KOPT-K1 (cell line): Measurements from ENCODE around the gene FOXP1.

ENCODE experiments used
- H3K27ac ChIP-seq: fragments of 200-600 bp; sonication (generic); 2 replicates; pipeline ENCODE4 v1.5.1; 2016; ENCODE audit warnings: antibody characterized with exemption, mild to moderate bottlenecking, low read depth, low read length; ENCODE audit not compliant: poor library complexity, severe bottlenecking
- H3K36me3 ChIP-seq: fragments of 200-600 bp; sonication (generic); 2 replicates; pipeline ENCODE4 v1.5.1; 2017; ENCODE audit warnings: antibody characterized with exemption, mild to moderate bottlenecking, low read length, moderate library complexity; ENCODE audit not compliant: insufficient read depth
- H3K9me3 ChIP-seq: fragments of 200-600 bp; sonication (generic); 2 replicates; pipeline ENCODE4 v1.5.1; 2017; ENCODE audit warnings: antibody characterized with exemption, low read length, mild to moderate bottlenecking; ENCODE audit not compliant: insufficient read depth, poor library complexity, severe bottlenecking

FOXP1 gene

DNA sequence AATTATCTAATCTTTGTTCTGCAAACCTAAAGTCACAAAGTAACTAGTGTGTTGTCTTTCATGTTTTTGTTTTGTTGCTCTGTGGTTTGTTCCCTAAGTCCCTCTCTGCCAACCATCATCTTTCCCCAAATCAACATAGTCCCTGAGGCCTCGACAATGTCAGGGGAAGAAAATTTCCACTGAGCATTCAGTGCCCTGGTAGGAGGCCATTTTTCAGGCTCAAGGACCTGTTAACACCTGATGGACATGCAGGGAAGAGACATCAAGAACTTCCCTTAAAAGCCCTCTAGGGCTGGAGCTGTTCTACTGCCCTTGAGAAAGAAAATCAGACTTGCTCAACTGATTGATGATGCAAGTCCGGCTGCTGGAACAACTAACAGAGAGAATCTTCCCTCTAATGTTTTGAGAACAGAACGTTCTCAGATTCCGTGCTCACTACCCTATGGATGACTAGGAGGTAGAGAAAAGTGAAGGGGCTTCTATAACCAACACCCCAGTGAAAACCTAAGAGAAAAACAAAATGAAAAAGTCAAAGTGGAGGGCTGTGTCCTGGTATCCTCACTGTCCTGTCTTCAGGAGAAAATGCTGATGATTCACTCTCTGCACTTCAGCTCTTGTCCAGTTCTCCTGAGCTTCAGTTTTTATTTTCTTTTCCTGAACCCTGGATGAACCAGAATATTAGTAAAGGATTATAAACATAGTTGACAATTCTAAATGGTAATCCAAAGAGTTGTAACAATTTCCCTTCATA, 373.1 kb downstream of the FOXP1 start:
- Histone ChIP-seq H3K27ac (no peak overlapping the region), H3K36me3 (no peaks in the 10 kb centered on the region), H3K9me3 (no peaks in the 10 kb centered on the region)

DNA sequence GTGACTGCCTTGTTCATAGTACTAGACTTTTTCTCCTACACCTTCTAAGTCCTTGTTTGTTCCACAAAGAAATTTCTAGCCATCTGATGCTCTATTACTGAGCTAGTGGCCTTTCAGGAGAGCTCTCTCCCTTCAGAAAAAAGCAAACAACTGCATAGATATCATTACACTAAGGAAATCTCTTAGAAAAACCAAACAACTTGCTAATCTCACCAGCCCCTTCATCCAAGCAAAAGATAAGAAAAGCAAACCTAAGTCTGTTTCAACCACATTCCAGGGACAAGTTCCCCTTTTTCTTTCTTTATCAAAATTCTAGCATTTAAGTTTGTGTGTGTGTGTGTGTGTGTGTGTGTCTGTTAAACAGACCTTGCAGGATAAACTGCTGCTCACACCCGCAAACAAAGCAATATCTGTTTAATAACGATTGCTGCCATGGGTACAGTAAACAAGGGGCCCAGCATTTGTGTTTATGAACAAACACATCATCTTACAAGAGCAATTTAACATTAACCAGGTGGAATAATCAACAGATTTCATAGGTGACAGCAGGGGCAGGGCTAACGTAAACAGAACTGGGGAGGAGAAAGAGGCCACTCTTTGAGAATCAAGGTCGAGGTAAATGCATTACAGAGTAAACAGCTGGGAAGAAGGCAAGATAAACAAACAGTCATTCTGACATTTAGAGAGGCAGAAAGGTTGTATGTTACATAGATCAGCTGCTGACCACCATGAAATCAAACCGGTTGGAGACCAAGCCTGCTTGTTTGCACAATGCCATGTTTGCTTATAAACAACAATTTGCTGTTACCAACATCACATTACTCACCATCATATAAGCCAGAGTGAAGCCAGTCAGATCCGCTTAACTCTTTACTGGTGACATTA, 375.1 kb downstream of the FOXP1 start:
- no peaks in the 10 kb centered on the region for H3K36me3 ChIP-seq
- no peak overlapping the region for H3K27ac ChIP-seq
- no peaks in the 10 kb centered on the region for H3K9me3 ChIP-seq

DNA sequence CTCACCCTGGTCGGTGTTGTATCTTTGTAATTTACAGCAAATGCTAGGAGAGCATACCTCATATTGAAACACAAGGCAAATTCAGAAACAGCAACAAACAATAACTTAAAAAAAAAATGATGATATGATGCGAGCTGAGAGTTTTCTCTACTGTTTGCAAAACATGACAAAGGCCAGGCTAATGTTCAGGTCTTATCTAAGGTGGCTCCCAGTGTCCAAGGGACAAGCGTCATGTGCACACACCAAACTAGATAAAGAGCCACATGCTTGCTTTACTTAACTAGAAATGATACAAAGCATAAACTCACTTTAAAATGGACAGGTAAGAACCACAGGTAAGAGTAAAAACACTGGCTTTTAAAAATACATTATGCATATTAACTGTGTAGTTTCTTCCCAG, 375.9 kb downstream of the FOXP1 start:
- no peaks in the 10 kb centered on the region for H3K9me3 ChIP-seq
- no peak overlapping the region for H3K27ac ChIP-seq
- no peaks in the 10 kb centered on the region for H3K36me3 ChIP-seq

DNA sequence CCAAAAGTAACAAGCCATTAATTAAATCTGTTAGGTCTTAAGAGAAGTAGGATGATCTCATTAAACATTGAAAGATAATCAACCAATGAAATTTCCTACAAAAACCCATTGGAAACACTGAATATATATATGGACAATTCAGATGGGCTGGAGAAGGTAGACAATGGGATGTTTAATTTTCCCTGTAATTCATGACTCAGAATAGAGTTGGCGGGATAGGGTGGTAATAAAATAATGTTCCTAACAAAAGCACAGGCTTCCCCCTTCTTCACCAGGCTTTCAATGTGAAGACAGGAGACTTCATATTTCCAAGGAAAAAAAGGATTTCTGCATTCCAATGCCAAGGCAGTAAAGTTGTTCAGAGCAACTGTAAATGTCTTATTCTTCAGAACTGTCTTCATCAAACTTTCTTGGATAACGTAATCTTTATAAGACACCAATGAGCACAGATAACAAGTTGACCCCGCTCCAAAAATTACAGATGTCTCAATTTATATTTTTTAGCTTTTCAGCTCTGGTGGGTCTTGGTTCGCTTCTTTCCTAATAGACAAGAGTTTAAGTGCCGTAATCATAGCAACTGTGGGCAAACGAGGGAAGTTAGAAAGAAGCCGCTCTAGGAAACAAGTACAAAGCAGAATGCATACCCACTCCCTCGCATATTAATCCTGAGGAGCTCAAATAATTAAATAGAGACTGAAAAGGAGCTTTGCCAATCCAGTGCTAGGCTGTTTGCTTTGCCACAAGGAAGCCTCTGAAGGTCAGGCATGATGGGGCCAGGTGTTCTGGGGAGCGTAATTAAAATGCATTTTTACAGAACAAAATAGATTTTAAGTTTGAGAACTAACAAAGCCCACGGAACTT, 377.0 kb downstream of the FOXP1 start:
- Histone ChIP-seq H3K36me3 (no peaks in the 10 kb centered on the region), H3K27ac (no peak overlapping the region), H3K9me3 (no peaks in the 10 kb centered on the region)

DNA sequence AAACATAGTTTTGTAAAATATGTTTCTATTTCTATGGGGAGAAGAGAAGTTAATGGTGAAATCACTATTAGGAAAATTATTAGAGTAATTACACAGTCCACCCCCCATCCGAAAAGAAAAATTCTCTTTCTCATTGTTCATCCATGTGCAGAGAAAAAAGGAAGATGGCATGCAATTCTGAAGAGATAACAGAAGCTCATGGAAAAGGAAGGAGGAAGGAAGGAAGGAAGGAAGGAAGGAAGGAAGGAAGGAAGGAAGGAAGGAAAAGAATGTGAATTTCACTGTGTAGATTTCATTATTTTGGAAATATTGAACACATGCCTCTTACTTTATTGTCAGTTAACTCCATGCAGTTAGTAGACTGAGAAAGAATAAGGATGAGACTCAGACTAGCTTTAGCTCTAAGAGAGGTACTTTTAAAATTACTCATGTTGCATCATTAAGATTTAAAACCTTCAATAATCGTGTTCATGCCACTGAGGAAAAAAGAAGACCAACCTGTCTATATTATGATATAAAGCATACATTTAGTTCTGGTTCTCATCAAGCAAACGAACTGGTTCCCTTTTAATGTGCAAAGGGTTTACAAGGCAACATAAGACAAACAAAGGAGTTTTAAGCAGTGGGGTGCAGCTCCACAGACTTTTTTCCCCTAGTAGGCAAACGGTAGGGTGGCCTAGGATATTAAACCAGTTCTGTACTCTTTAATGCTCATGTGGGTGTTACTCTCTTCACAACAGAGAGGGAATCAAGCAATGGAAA, 379.6 kb downstream of the FOXP1 start:
- no peak overlapping the region for H3K27ac ChIP-seq
- H3K9me3 ChIP-seq: no peaks in the 10 kb centered on the region
- no peaks in the 10 kb centered on the region for H3K36me3 ChIP-seq

DNA sequence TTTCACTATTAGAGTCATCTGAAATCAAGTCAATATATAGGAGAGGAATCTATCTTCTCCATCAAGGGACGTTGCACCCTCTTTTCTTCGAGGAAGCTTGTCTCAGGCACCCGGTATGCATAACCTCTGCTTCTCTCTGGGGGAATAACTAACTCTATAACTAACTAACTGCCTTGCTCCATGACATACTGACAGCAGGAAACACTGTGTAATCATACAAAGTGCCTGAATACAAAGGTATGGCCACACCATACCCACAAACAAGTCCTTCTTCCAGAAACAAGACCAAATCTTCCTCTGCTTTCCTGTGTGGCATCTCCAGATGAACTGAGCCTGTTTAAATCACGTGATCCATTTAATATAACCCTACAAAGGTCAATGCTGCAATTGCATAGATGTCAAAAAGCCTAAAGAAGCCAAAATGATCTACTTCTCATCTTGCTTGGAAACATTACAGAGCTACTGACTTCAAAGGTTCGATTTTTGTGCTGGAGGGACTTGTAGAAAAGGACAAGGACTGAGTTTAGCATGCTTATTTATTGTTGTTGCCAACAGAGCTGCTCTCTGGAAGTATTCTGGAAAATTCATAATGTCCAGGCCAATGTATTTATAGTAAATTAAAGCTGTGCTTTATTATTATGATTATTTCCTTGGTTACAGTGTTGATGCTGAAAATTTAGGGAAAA, 380.5 kb downstream of the FOXP1 start:
- Histone ChIP-seq H3K27ac (no peak overlapping the region), H3K36me3 (no peaks in the 10 kb centered on the region), H3K9me3 (no peaks in the 10 kb centered on the region)

DNA sequence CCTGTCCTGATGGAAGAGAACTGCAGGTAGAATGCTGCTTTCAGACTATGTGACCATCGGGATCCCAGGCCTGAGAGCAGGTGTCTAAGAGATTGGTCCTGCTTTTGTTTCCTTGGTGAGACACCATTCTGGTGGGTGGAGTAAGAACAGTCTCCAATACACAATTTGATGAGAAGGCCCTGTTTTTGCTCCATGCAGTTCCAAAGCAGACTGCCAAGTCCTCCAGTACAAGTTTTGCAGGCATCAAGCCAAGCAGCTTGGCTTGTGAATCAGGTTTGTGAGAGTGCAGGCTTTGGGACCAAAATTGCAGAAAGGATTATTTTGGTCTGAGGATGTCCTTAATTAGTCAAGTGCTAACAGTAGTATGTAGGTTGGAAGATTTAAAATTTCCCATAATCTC, 381.6 kb downstream of the FOXP1 start:
- no peaks in the 10 kb centered on the region for H3K9me3 ChIP-seq
- H3K27ac ChIP-seq: no peak overlapping the region
- H3K36me3 ChIP-seq: no peaks in the 10 kb centered on the region

DNA sequence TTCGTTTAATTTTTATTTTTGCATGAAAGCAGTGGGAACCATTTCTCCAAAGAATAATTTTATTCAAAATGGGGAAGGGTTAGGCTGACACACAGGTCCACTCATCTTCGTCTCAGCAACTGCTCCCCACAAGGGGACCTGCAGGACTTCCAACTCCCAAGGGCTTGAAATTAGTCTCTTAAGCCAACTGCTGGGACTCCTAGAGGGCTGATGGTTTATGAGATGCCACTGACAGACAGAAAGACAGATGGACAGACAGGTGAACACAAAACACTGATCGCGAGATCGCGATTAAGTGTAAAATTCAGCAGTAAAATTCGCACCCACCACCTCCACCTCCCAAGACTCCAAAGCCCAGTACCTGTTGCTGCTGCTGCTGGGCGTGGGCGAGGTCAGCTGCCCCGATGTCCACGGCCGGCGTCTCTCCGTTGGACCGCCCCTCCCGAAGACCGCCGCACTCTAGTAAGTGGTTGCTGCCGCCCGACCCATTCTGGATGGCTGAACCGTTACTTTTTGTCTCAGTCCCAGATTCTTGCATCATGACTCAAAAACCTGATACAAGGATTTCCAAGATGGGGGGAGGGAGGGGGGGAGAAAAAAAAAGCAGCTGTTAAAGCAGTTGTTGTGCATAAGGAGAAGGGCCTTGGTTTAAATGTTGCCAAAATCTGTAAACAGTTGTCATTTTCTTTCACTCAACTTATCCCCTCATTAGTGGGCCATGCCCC, 385.5 kb downstream of the FOXP1 start:
- Histone ChIP-seq H3K36me3 (no peaks in the 10 kb centered on the region), H3K9me3 (no peaks in the 10 kb centered on the region), H3K27ac (no peak overlapping the region)

DNA sequence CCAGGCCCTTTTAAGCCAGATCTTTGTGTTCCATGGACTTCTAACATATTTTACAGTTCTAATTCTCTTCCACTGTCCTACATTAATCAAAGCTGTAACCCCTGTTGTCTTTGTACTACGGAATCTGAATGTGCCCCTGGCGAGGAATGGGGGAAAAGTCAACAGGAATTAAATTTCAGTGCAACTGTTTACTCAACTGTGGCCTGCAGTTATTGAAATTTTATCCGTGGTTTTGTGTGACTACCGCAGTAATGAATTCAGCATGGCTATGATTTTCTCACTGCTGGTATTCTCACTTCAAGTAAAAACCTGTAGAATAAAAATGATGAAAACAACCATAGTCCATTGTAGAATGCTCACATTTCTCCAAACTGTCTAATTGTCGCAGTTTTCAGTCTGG, 388.0 kb downstream of the FOXP1 start:
- Histone ChIP-seq H3K9me3 (no peaks in the 10 kb centered on the region), H3K27ac (no peak overlapping the region), H3K36me3 (no peaks in the 10 kb centered on the region)

DNA sequence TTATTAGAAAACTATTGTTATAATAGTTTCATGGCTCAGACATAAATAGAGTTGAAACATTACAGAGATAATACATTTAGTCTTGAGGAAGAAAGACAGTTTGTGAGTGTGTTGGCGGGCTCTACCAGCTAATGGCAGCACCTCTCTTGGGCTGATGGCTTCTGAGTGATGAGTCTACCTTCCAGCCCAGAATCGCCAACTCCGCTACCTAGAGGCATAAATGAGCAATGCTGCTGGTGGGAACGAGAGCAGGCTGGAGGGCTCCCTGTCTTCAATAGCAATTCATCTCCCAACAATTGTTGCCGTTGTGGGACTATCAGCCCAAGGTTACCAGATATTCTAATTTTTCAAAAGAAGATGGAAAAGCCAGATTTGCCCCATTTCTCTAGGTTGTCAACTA, 388.7 kb downstream of the FOXP1 start:
- H3K27ac ChIP-seq: no peak overlapping the region
- H3K9me3 ChIP-seq: no peaks in the 10 kb centered on the region
- H3K36me3 ChIP-seq: no peaks in the 10 kb centered on the region

DNA sequence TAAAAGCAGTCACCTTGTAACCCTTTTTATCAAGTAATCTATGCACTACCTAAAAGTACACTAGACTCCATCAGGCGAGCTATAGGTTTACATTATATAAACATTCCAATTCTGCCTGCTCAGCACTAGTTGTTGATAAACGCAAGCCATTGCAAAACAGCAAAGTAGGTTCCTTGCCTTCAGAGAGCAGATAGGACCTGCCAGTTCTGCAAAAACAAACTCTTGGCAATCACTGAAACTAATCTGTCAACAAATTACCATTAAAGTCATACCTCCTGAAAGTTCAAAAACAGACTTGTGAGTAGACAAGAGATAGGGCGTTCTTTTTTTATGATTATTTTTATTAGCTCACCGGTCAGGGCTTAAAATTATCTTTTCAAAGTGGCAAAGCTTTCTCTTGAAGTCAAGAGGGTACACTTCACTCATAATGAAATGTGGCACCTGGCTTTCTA, 392.5 kb downstream of the FOXP1 start:
- Histone ChIP-seq H3K9me3 (no peaks in the 10 kb centered on the region), H3K36me3 (no peaks in the 10 kb centered on the region), H3K27ac (no peak overlapping the region)

DNA sequence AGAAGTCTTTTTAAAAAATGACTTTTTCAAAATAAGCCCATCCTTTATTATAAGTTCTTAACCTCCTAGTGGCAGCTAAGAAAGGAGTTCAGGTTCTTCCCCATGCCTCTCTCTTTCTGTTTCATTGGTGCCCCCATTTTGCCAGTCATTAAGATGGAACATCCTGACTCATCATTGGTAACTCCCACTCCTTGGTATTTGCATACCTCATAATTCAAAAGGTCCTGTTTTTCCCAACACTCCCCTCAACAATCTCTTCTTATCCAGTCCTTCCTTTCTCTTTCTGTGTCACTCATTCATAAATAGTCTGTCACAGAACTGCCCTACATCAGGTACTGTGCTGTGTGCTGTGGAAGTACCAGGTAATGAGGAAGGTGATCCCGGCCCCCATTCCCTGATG, 394.0 kb downstream of the FOXP1 start:
- no peak overlapping the region for H3K27ac ChIP-seq
- no peaks in the 10 kb centered on the region for H3K36me3 ChIP-seq

DNA sequence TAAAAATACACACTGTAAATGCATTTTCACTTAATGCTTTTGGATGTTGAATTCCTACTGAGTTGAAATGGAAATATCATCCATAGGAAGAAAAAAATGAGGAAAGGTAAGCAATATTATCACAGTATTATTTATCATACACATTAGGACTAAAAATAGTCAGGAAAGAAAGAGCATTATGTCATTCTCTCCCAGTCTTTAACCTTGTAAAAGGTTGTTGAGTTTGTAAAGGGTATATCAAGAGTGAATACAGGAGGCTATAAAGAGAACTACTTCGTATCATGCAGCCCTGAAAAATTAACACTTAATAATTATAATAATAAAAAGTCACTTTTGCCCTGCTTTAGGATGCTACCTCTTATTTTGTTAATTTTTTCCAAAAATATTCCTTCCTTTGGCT, 395.8 kb downstream of the FOXP1 start:
- Histone ChIP-seq H3K36me3 (no peaks in the 10 kb centered on the region), H3K27ac (no peak overlapping the region), H3K9me3 (no peaks in the 10 kb centered on the region)

More for the DNA sequence above, 394.0 kb downstream of the FOXP1 start:
- H3K9me3 ChIP-seq: no peaks in the 10 kb centered on the region
